G401.6 (cell line): ENCODE results near the gene INTU.
"Not testable (repeated sequence)": the region's sequence is repeated elsewhere in the genome, so short reads cannot be mapped to it uniquely, and the experiment has no call there.

Source experiments
- FAIRE-seq: peaks from 2 replicates; lab custom pipeline; 2012; peaks lifted over from hg19 to GRCh38; lab: Jason Lieb, UNC

The INTU gene

DNA sequence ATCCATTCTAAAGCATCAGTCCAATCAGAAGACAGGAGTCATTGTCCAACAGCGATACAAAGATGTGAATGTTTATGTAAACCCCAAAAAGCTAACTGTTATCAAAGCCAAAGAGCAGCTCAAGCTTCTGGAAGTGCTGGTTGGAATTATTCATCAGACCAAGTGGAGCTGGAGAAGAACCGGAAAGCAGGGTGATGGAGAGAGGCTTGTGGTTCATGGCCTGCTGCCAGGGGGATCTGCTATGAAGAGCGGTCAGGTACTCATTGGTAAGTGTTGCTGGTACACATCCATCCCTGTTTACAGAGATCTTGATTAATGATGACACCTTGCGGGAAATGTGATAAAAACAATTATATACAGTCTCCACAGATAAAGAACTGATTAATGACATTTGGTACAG lies 11.0 kb downstream of the INTU start:
- FAIRE-seq: no peak

GRCh38 chr4:127648061-127648460 lies 15.3 kb downstream of the INTU start:
- FAIRE-seq: no peak

GRCh38 chr4:127655590-127655989 lies 22.8 kb downstream of the INTU start:
- not testable (repeated sequence) for FAIRE-seq

DNA sequence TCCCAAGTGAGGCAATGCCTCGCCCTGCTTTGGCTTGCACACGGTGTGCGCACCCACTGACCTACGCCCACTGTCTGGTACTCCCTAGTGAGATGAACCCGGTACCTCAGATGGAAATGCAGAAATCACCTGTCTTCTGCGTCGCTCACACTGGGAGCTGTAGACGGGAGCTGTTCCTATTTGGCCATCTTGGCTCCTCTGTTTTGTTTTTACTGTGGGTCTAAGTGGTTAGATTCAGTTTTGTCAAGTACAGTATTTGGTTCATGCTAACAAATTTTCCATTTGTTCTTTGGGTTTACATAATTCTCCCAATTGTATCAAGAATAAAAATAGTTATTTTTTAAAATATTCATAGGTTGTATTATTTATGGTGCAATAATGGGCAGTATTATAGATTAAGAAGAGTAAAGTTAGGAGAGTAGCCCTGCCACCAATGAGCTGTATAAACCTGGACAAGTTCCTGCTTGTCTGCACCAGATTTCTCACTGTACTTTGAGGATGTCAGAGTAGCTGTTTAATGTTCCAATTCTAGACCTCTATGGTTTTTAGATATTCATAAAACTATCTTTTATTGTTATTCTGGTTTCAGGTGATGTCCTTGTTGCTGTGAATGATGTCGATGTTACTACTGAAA lies 23.4 kb downstream of the INTU start:
- no peak for FAIRE-seq

GRCh38 chr4:127660284-127660885 lies 27.6 kb downstream of the INTU start:
- FAIRE-seq: no peak

DNA sequence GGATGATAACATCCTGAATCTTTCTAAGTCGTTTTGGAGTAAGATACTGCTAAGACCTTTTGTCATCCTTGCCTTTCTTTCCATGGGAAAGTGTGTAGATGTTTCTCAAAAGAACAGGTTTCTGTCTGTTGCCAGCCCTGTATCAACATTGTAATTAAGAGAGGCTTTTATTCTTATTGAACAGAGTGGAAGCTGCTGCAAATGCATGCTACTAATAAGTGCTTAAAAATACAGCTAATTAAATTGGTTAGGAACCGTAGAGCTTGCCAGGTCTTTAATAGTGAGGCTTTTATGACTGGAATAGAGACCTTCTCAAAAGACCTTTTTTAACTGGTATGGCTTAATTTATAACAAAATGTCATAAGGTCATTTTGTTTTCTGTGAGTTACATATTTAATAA lies 34.4 kb downstream of the INTU start:
- no peak for FAIRE-seq

- no peak for FAIRE-seq
These were observed 35.0 kb downstream of the INTU start for GRCh38 chr4:127667772-127668171.

- FAIRE-seq: no peak
These were observed 36.0 kb downstream of the INTU start for GRCh38 chr4:127668770-127669169.

- peak; percentile 49 for FAIRE-seq
These were observed 36.9 kb downstream of the INTU start for GRCh38 chr4:127669691-127670090.

GRCh38 chr4:127672111-127672510 lies 39.4 kb downstream of the INTU start:
- no peak for FAIRE-seq

DNA sequence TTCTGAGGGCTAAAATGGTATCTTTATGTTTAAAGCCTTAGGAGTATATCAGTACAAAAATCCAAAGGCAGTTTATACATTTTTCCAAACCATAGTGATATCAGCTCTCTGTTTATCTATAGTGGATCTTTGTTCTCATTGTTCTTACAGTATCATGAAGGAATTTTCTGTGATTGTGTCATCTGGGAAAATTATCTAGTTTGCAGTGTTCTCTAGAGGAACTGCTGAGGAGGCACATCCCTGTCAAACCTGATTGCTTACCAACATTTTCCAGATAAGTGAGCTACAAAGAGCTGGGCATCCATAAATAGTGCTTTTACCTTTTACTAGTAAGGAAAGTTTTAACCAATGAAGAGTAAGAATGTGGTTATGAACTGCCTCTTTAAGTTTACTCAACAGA lies 52.5 kb downstream of the INTU start:
- no peak for FAIRE-seq

DNA sequence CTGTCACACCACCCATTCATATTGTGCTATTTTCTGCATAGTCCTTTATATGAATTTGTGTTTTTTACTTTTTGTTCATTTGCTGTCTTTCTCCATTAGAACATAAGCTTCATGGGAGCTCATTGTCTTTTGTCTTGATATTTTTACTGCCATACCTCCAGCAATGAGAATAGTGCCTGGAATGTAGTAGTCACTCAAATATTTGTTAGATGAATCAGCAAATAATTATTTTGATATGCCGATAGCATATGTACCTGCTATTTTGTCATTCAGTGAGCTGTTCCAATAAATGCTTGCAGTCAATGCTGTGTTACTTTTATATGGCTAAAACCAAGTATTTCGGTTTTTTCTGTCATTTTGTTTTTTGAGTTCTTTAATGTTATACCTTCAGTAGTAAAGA lies 53.9 kb downstream of the INTU start:
- no peak for FAIRE-seq

GRCh38 chr4:127687580-127687979 lies 54.8 kb downstream of the INTU start:
- FAIRE-seq: no peak

DNA sequence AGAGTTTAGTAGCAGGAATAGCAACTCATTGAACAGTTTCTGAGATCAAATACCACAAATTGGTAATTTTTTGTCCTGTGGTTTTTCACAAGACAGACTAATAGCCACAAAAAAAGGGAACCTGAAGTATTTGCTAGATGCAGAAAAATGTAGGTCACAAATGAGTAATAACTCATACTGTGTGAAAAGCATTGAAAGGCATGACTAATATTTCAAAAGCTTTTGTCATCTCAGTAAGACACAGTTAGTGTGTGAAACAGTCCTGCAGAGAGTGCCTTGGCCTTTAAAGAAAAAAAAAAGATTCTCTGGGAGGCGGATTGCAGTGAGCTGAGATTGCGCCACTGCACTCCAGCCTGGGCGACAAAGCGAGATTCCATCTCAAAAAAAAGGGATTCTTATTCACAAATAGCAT lies 66.0 kb downstream of the INTU start:
- no peak for FAIRE-seq

GRCh38 chr4:127708985-127709384 lies 76.2 kb downstream of the INTU start:
- FAIRE-seq: no peak

- no peak for FAIRE-seq
These were observed 76.7 kb downstream of the INTU start for GRCh38 chr4:127709456-127709855.

DNA sequence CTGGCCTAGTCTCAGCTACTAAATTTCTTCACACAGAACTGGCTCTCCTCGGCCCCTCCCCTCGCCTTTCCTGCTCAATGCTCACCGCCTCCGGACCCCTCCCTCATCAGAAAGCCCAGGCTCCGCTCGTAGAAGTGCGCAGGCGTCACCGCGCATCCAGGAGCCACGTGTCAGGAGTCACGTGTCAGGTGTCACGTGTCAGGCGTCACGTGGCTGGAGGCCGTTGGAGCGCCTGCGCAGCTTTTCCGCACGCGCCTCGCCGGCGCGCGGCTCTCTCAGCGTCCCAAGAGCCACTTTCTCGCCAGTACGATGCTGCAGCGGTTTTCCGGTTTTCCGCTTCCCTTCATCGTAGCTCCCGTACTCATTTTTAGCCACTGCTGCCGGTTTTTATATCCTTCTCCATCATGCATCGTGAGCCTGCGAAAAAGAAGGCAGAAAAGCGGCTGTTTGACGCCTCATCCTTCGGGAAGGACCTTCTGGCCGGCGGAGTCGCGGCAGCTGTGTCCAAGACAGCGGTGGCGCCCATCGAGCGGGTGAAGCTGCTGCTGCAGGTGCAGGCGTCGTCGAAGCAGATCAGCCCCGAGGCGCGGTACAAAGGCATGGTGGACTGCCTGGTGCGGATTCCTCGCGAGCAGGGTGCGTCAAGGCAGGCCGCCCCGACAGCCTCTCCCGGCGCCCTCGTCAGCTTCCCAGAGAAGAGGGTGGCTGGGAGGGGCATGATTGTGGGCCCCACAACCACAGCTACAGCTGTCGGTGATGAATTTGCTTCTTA lies 97.6 kb downstream of the INTU start, which contains the start of gene SLC25A31:
TSS of gene SLC25A31 (plus strand) at position 259 of the 772 bp plus-strand sequence. CDS start at position 405, 146 bp downstream.
- FAIRE-seq: no peak

- FAIRE-seq: no peak
These were observed 98.6 kb downstream of the INTU start for GRCh38 chr4:127731406-127731805.

DNA sequence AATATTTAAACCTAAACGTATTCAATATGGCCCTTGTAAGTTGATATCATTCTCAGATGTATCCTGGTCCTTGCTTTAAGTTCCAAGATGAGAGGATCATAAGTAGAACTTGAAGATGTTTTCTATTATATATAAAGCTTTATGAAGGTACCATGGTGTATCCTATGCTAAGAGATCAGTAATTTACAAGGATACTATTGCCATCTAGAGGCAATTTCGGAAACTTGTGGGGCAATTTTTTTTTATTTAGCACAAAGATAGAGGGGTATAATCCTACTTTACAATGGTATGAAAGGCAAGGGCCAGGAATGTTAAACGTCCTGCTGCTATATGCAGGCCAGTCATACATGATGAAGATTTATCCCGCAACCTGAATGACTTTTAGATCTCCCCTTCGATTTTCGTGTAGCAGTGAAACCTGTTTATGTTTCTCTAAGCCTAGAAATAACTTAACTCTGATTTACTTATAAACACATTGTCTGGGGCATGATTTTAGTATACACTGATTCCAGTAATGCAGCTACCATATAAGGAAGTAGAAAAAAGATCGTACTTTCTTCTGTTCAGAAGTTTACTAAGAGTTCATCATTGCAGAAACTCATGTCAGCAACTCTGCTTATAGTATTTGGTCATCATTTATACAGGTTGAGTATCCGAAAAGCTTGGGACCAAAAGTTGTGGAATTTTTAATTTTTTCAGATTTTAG lies 100.0 kb downstream of the INTU start:
- peak; percentile 96 for FAIRE-seq

DNA sequence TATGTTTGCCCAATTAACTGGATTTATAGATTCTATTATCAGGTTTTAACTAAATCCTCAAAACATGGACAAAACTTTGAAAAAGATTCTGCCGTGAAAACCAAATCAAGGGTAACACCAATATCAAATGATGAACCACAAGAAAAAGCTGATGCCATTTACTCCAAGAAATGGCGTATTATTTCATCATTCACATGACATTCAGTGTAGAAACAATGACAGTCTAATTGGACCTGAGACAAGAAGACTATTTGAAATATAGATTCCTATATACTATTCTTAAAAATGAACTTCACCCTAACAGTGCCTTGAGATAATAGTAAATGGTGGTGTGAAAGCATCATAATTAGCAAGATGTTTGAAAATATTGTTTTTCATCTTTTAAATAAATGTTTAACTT lies 102.2 kb downstream of the INTU start:
- no peak for FAIRE-seq

DNA sequence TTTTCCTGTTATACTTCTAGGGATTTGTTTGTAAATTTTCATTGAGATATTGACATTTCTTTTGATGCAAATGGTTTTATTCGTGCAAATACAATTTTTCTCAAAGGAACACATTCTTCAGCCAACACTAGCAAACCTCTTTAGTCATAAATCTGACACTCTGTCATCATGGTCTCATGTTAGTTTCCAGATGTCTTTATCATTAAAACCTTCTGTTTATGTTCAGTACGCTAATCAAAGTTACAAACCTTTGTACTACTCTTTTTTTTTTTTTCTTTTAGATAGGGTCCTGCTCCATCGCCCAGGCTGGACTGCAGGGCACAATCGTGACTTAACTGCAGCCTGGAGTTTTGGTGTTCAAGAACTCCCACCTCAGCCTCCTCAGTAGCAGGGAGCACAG lies 104.5 kb downstream of the INTU start:
- FAIRE-seq: no peak

DNA sequence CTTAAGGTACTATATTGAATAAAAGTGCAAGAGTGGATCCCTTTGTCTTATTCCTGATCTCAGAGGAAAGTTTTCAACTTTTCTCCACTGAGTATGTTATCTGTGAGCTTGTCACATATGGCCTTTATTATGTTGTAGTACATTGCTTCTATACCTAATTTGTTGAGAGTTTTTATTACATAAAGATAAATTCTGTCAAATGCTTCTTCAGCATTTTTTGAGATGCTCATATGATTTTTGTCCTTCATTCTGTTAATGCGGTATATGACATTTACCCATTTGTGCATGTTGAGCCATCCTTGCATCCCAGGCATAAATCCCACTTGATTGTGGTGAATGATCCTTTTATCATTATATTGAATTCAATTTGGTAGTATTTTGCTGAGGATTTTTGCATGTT lies 108.5 kb downstream of the INTU start:
- no peak for FAIRE-seq

DNA sequence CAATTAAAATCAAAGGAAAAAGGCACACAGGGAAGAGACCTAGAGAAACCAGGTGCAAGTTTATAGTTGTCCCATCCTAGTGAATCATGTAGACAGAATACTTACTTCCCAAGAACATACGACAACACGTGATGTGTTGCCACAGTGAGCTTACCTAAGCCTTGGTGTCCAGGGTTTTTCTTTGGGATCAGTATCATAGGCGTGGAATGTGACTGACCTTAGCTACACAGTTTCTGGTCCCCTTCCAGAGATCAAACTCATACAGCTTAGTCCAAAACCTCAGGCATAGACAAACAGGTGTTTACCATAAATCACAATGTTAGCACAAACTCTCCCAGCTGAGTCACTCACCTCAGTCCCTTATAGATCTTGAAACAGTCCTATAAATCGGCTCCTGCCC lies 115.1 kb downstream of the INTU start:
- FAIRE-seq: no peak
